Rectal smooth muscle tissue (tissue), 1 donor: ENCODE results near the gene VPS4A.
A peak's percentile ranks its signal among the peaks of the same experiment; 100 is the strongest.
"Not testable (repeated sequence)": the region's sequence is repeated elsewhere in the genome, so short reads cannot be mapped to it uniquely, and the experiment has no call there.

Experiments
- H3K27ac ChIP-seq: one replicate; pipeline ENCODE4 v1.7.0; 2013; ENCODE audit warnings: low read depth, low read length, inconsistent platforms
- H3K27me3 ChIP-seq: one replicate; pipeline ENCODE4 v1.7.0; 2013; ENCODE audit warnings: low read length; ENCODE audit not compliant: control insufficient read depth, insufficient read depth
- H3K36me3 ChIP-seq: one replicate; pipeline ENCODE4 v1.7.0; 2013; ENCODE audit warnings: low read length; ENCODE audit not compliant: control insufficient read depth, insufficient read depth
- H3K4me1 ChIP-seq: one replicate; pipeline ENCODE4 v1.7.0; 2013; ENCODE audit warnings: low read length; ENCODE audit not compliant: control insufficient read depth, insufficient read depth
- H3K4me3 ChIP-seq: one replicate; pipeline ENCODE4 v1.7.0; 2013; ENCODE audit warnings: low read length
- H3K9ac ChIP-seq: one replicate; pipeline ENCODE4 v1.7.0; 2013; ENCODE audit warnings: low read length

The VPS4A gene

GRCh38 chr16:69338557-69339288 is 27.6 kb downstream of the VPS4A start:
- Histone ChIP-seq H3K4me3 (peak overlapping the region; percentile 90), H3K4me1 (peaks cover 8% of the 10 kb centered on the region), H3K9ac (peak overlapping the region; percentile 63), H3K27ac (peak overlapping the region; percentile 81), H3K36me3 (peaks cover 20% of the 10 kb centered on the region), H3K27me3 (no peaks in the 10 kb centered on the region)

GRCh38 chr16:69339289-69340094 is 28.3 kb downstream of the VPS4A start, which contains the start of the genes COG8 and NIP7:
TSS of gene COG8 (minus strand) at chr16:69339564. CDS start at chr16:69339552, 12 bp downstream.
TSS of gene NIP7 (plus strand) at chr16:69339772. CDS start at chr16:69339830, 58 bp downstream.
- Histone ChIP-seq H3K4me1 (peaks cover 8% of the 10 kb centered on the region), H3K27me3 (no peaks in the 10 kb centered on the region), H3K27ac (peak within 1 kb of the TSS; percentile 81), H3K9ac (peak within 1 kb of the TSS; percentile 75), H3K36me3 (peaks cover 12% of the 10 kb centered on the region), H3K4me3 (peak within 1 kb of the TSS; percentile 90)

- H3K4me3 ChIP-seq, result peak overlapping the region; percentile 90
- peak overlapping the region; percentile 75 for H3K9ac ChIP-seq
- H3K27ac ChIP-seq, result peak overlapping the region; percentile 60
- peaks cover 5% of the 10 kb centered on the region for H3K36me3 ChIP-seq
- peaks cover 8% of the 10 kb centered on the region for H3K4me1 ChIP-seq
- no peaks in the 10 kb centered on the region for H3K27me3 ChIP-seq
These were observed 29.0 kb downstream of the VPS4A start for GRCh38 chr16:69340095-69340644.

- no peaks in the 10 kb centered on the region for H3K36me3 ChIP-seq
- no peak overlapping the region for H3K27ac ChIP-seq
These were observed 33.0 kb downstream of the VPS4A start for GRCh38 chr16:69344171-69344570.

GRCh38 chr16:69345923-69346322 is 34.8 kb downstream of the VPS4A start:
- no peak overlapping the region for H3K27ac ChIP-seq
- H3K4me1 ChIP-seq, result no peaks in the 10 kb centered on the region

More at GRCh38 chr16:69344171-69344570, 33.0 kb downstream of the VPS4A start:
- Histone ChIP-seq H3K4me3 (no peak overlapping the region), H3K4me1 (peaks cover 4% of the 10 kb centered on the region), H3K27me3 (no peaks in the 10 kb centered on the region), H3K9ac (no peak overlapping the region)

GRCh38 chr16:69346683-69347082 is 35.5 kb downstream of the VPS4A start:
- Histone ChIP-seq H3K4me3 (no peak overlapping the region), H3K27me3 (no peaks in the 10 kb centered on the region), H3K9ac (no peak overlapping the region), H3K4me1 (no peaks in the 10 kb centered on the region), H3K36me3 (no peaks in the 10 kb centered on the region), H3K27ac (no peak overlapping the region)

More at GRCh38 chr16:69345923-69346322, 34.8 kb downstream of the VPS4A start:
- Histone ChIP-seq H3K4me3 (no peak overlapping the region), H3K27me3 (no peaks in the 10 kb centered on the region), H3K36me3 (no peaks in the 10 kb centered on the region), H3K9ac (no peak overlapping the region)

- Histone ChIP-seq H3K9ac (no peak overlapping the region), H3K36me3 (peaks cover 2% of the 10 kb centered on the region), H3K27ac (no peak overlapping the region), H3K4me3 (no peak overlapping the region), H3K4me1 (no peaks in the 10 kb centered on the region), H3K27me3 (no peaks in the 10 kb centered on the region)
These were observed 37.1 kb downstream of the VPS4A start for GRCh38 chr16:69348222-69348621.

GRCh38 chr16:69349536-69349935 is 38.4 kb downstream of the VPS4A start:
- H3K9ac ChIP-seq, result no peak overlapping the region
- peaks cover 2% of the 10 kb centered on the region for H3K36me3 ChIP-seq
- no peak overlapping the region for H3K27ac ChIP-seq
- no peaks in the 10 kb centered on the region for H3K27me3 ChIP-seq
- H3K4me1 ChIP-seq, result no peaks in the 10 kb centered on the region
- no peak overlapping the region for H3K4me3 ChIP-seq

GRCh38 chr16:69350536-69351133 is 39.5 kb downstream of the VPS4A start:
- peaks cover 6% of the 10 kb centered on the region for H3K36me3 ChIP-seq
- no peaks in the 10 kb centered on the region for H3K27me3 ChIP-seq
- H3K4me1 ChIP-seq, result no peaks in the 10 kb centered on the region
- no peak overlapping the region for H3K27ac ChIP-seq
- H3K4me3 ChIP-seq, result no peak overlapping the region
- H3K9ac ChIP-seq, result no peak overlapping the region

GRCh38 chr16:69351309-69352027 is 40.3 kb downstream of the VPS4A start, which contains the start of gene TMED6:
TSS of gene TMED6 (minus strand) at chr16:69351786. CDS start at chr16:69351753, 33 bp downstream.
- Histone ChIP-seq H3K36me3 (peaks cover 6% of the 10 kb centered on the region), H3K27ac (no peak within 1 kb of the TSS), H3K27me3 (no peaks in the 10 kb centered on the region), H3K4me1 (no peaks in the 10 kb centered on the region), H3K4me3 (peak within 1 kb of the TSS; percentile 6), H3K9ac (no peak within 1 kb of the TSS)

GRCh38 chr16:69360070-69360469 is 48.9 kb downstream of the VPS4A start:
- H3K27me3 ChIP-seq, H3K27ac ChIP-seq, H3K4me3 ChIP-seq, H3K9ac ChIP-seq, H3K4me1 ChIP-seq: not testable (repeated sequence)
- peaks cover 12% of the 10 kb centered on the region for H3K36me3 ChIP-seq
